Liver (tissue), 3 donors: Measurements from ENCODE around the gene SLC9C1.

Source experiments
- CTCF ChIP-seq: fragments of 150-350 bp; IDR thresholded peaks from 2 replicates; pipeline ENCODE4 v1.5.1; 2017; ENCODE audit warnings: improper control_type of control experiment, low read depth, low read length; ENCODE audit not compliant: missing input control
- EGR1 ChIP-seq, 2 donors: IDR thresholded peaks; 2 replicates each; pipeline ENCODE4 v1.6.1; 2016 to 2018; ENCODE audit warnings: antibody characterized with exemption in 2 of 2, low read depth in 2 of 2
- MAX ChIP-seq: IDR thresholded peaks from 2 replicates; pipeline ENCODE4 v1.6.1; 2016; ENCODE audit warnings: antibody characterized with exemption
- NR2F2 ChIP-seq: IDR thresholded peaks from 2 replicates; pipeline ENCODE4 v1.6.1; 2016; ENCODE audit warnings: antibody characterized with exemption
- RAD21 ChIP-seq, 2 donors: IDR thresholded peaks; 2 replicates each; pipeline ENCODE4 v1.6.1; 2016; ENCODE audit warnings: antibody characterized with exemption in 2 of 2, mild to moderate bottlenecking in 2 of 2
- REST ChIP-seq: IDR thresholded peaks from 2 replicates; pipeline ENCODE4 v1.6.1; 2016; ENCODE audit warnings: antibody characterized with exemption, mild to moderate bottlenecking
- SP1 ChIP-seq: IDR thresholded peaks from 2 replicates; pipeline ENCODE4 v1.6.1; 2018; ENCODE audit warnings: antibody characterized with exemption, mild to moderate bottlenecking
- YY1 ChIP-seq: IDR thresholded peaks from 2 replicates; pipeline ENCODE4 v1.6.1; 2016; ENCODE audit warnings: antibody characterized with exemption, mild to moderate bottlenecking
- ZBTB33 ChIP-seq: IDR thresholded peaks from 2 replicates; pipeline ENCODE4 v1.6.1; 2016; ENCODE audit warnings: antibody characterized with exemption
- donor health status: healthy.
- donor health status: healthy.

GRCh38 chr3:112314649-112315048 lies 20.6 kb upstream of the SLC9C1 start:
- TF ChIP-seq CTCF = no peak
- TF ChIP-seq SP1 = no peak
- TF ChIP-seq MAX = no peak
- no peak for TF ChIP-seq ZBTB33
- no peak for TF ChIP-seq EGR1 (IDR thresholded peaks at IDR 0.05; ENCODE audit: low read depth in 2 of 2)
- TF ChIP-seq NR2F2 = no peak
- no peak for TF ChIP-seq YY1
- TF ChIP-seq RAD21 (IDR thresholded peaks at IDR 0.05) = no peak
- no peak for TF ChIP-seq REST
